Breast epithelium (tissue), 4 donors: ENCODE results near the gene SPPL3. TPM values are rescaled to one million over a fixed set of nuclear protein-coding genes. Genes with fewer than 3 reads are reported as not detected.

ENCODE experiments used
- DNase-seq, 2 donors: peaks; one replicate each; pipeline ENCODE4 v3.0.0-alpha.2; 2019; ENCODE audit warnings: low spot score in 2 of 2
- H3K27ac ChIP-seq, 2 donors: fragments of 200-600 bp; sonication (generic) in 1 of 2; one replicate each; pipeline ENCODE4 v1.5.1; 2016 to 2019; ENCODE audit warnings: mild to moderate bottlenecking in 1 of 2
- H3K27me3 ChIP-seq, 2 donors: fragments of 200-600 bp; sonication (generic) in 1 of 2; one replicate each; pipeline versions ENCODE4 v1.5.1 to v1.6.0; 2017 to 2019; ENCODE audit warnings: control low read depth in 1 of 2, mild to moderate bottlenecking in 1 of 2
- H3K36me3 ChIP-seq: fragments of 200-600 bp; one replicate; pipeline ENCODE4 v1.5.1; 2019
- H3K4me1 ChIP-seq, 2 donors: fragments of 200-600 bp; sonication (generic); one replicate each; pipeline ENCODE4 v1.5.1; 2016 to 2019; ENCODE audit warnings: control low read depth in 1 of 2
- H3K4me3 ChIP-seq, 3 donors: fragments of 200-600 bp; sonication (generic); 1 replicate in 2 of 3; 2 replicates in 1 of 3; pipeline ENCODE4 v1.5.1; 2016 to 2019; ENCODE audit warnings: mild to moderate bottlenecking in 3 of 3, moderate library complexity in 2 of 3
- H3K9me3 ChIP-seq, 2 donors: fragments of 200-600 bp; sonication (generic) in 1 of 2; one replicate each; pipeline ENCODE4 v1.5.1; 2016 to 2019; ENCODE audit warnings: control low read depth in 1 of 2
- CTCF ChIP-seq, 3 donors: fragments of 450-650 bp; IDR thresholded peaks; one replicate each; pipeline ENCODE4 v1.5.1; 2016 to 2017; ENCODE audit warnings: antibody characterized with exemption in 3 of 3, mild to moderate bottlenecking in 3 of 3, moderate library complexity in 3 of 3
- POLR2A ChIP-seq: fragments of 450-650 bp; IDR thresholded peaks from one replicate; pipeline ENCODE4 v1.6.1; 2016; ENCODE audit warnings: antibody characterized with exemption, mild to moderate bottlenecking, moderate library complexity
- POLR2AphosphoS5 ChIP-seq, 3 donors: sonication (generic); formaldehyde crosslinking; IDR thresholded peaks; one replicate each; pipeline ENCODE4 v1.6.1; 2017; ENCODE audit warnings: antibody characterized with exemption in 3 of 3
- intact Hi-C: fragments of 100-400 bp; cut with DNase I; formaldehyde crosslinking; loops from one replicate; pipeline ENCODE4 v1.15.1; 2023; ENCODE audit warnings: low total_unique reads
- total RNA-seq, 3 donors: library from RNA; depleted of rRNA; stranded (reverse); fragments of >200 nt; gene quantifications; one replicate each; pipeline ENCODE4 v1.1.0, GENCODE V29; 2016

Gene SPPL3
- total RNA-seq, 3 donors from 2014 or later, result 19.0 to 27.1 (median 22.0) TPM

DNA sequence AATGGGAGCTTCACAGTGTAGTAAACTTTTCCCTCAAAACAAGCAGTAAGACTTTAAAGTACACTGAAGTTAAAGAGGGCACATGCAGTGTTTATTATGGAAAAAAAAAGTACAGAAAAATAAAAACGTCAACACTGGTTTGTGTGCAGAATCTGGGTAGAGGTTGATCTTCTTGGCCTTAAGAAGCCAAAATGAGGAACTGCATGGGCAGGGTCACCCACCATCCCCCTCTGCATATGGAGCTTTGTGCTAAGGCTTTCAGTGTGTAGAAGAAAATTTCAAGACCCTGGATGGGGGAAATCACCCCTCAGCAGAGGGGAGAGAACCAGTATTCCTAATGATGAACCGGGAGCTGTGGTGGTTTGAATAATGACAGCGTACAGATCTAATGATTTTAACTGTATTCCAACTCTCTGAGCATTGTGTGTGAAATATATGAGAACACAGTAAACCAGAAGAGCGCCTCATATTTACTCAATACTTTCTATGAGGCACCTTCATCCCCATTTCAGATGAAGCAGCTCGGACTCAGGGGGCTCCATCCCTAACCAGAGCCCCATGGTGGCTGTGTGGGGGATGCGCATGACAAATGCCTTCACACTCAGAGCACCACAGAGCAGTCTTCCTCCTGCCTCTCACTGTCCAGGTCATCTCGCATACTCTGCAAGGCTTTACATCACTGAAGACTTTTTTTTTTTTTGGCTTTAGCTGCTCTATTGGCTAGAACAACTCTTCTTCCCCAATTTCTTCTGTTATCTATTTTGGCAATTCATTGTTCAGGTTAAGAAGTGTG is 145.2 kb downstream of the SPPL3 start:
- no peak for DNase-seq
- no peaks in the 10 kb centered on the region for H3K36me3 ChIP-seq
- intact Hi-C loops, result no loop called here

DNA sequence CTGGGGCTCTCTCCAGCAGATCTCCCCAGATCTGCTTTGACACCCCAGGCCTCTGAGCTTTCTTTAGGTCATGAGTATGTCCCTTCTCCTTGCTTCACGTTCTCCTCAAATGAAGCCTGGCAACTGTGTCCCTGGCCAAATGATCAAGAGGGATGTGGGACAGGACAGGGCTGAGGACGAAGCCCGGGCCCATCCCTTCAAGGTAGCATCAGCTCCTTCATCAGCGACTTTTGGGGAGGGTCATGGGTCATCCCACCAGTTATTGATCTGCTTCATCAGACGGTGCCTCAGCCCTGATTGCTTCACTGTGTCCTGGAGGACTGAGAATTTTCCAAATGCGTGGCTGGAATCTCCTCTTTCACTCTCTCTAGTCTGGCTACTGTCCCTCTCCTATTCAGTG is 146.2 kb downstream of the SPPL3 start:
- Histone ChIP-seq H3K4me1 (no peaks in the 10 kb centered on the region), H3K9me3 (no peaks in the 10 kb centered on the region), H3K27me3 (no peaks in the 10 kb centered on the region), H3K36me3 (no peaks in the 10 kb centered on the region), H3K27ac (no peak overlapping the region), H3K4me3 (no peak overlapping the region)
- no peak for DNase-seq
- intact Hi-C loops, result no loop called here
- TF ChIP-seq POLR2A (no peak), CTCF (IDR thresholded peaks at IDR 0.05) (no peak), POLR2AphosphoS5 (IDR thresholded peaks at IDR 0.05) (no peak)

More for the DNA sequence above, 145.2 kb downstream of the SPPL3 start:
- TF ChIP-seq CTCF (IDR thresholded peaks at IDR 0.05), result no peak
- TF ChIP-seq POLR2A, result no peak
- TF ChIP-seq POLR2AphosphoS5 (IDR thresholded peaks at IDR 0.05), result no peak
- Histone ChIP-seq H3K27me3 (no peaks in the 10 kb centered on the region), H3K27ac (no peak overlapping the region), H3K9me3 (no peaks in the 10 kb centered on the region), H3K4me1 (no peaks in the 10 kb centered on the region), H3K4me3 (no peak overlapping the region)

GRCh38 chr12:120757226-120757742 is 146.9 kb downstream of the SPPL3 start:
- Histone ChIP-seq H3K27ac (no peak overlapping the region), H3K4me1 (no peaks in the 10 kb centered on the region), H3K36me3 (no peaks in the 10 kb centered on the region), H3K9me3 (no peaks in the 10 kb centered on the region), H3K4me3 (no peak overlapping the region), H3K27me3 (no peaks in the 10 kb centered on the region)
- intact Hi-C loops, result no loop called here
- no peak for TF ChIP-seq POLR2AphosphoS5 (IDR thresholded peaks at IDR 0.05)
- DNase-seq, result no peak

GRCh38 chr12:120755269-120755668 is 148.9 kb downstream of the SPPL3 start:
- TF ChIP-seq CTCF (IDR thresholded peaks at IDR 0.05) (no peak), POLR2AphosphoS5 (IDR thresholded peaks at IDR 0.05) (no peak), POLR2A (no peak)
- intact Hi-C loops, result no loop called here
- H3K4me1 ChIP-seq, result no peaks in the 10 kb centered on the region
- H3K9me3 ChIP-seq, result no peaks in the 10 kb centered on the region
- no peaks in the 10 kb centered on the region for H3K36me3 ChIP-seq
- no peaks in the 10 kb centered on the region for H3K27me3 ChIP-seq
- no peak for DNase-seq
- no peak overlapping the region for H3K27ac ChIP-seq
- H3K4me3 ChIP-seq, result no peak overlapping the region

DNA sequence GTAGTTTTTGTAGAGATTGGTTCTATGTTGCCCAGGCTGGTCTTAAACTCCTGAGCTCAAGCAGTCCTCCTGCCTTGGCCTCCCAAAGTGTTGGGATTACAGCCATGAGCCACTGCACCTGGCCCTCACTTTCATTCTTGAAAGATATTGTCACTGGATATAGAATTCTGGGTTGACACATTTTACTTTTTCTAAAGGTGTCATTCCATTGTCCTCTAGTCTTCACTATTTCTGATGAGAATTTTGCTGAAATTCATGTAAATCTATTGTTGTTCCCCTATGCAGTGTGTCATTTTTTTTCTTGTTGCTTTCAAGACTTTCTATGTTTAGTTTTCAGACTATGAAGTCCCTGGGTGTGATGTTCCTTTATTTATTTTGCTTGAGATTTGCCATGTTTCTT is 149.4 kb downstream of the SPPL3 start:
- Histone ChIP-seq H3K9me3 (no peaks in the 10 kb centered on the region), H3K4me3 (no peak overlapping the region), H3K36me3 (no peaks in the 10 kb centered on the region), H3K4me1 (no peaks in the 10 kb centered on the region), H3K27me3 (no peaks in the 10 kb centered on the region), H3K27ac (no peak overlapping the region)
- intact Hi-C loops, result no loop called here
- TF ChIP-seq POLR2AphosphoS5 (IDR thresholded peaks at IDR 0.05) (no peak), CTCF (IDR thresholded peaks at IDR 0.05) (no peak), POLR2A (no peak)
- DNase-seq, result no peak
